Neural cell (in vitro differentiated cells): ENCODE results near the gene MYO1G.

Experiments used
- POLR2AphosphoS5 ChIP-seq: IDR thresholded peaks from 2 replicates; pipeline ENCODE4 v1.6.1; 2012
- SMC3 ChIP-seq: fragments of 450-650 bp; conservative IDR thresholded peaks from 2 replicates; pipeline ENCODE4 v1.6.1; 2014; ENCODE audit warnings: antibody characterized with exemption, mild to moderate bottlenecking, moderate library complexity; ENCODE audit not compliant: poor library complexity
- TF ChIP-seq, protein P1 (sequence below): fragments of 450-650 bp; IDR thresholded peaks from 2 replicates; pipeline ENCODE4 v1.5.1; 2014; ENCODE audit warnings: antibody characterized with exemption, mild to moderate bottlenecking, moderate library complexity; ENCODE audit not compliant: poor library complexity, severe bottlenecking

DNA sequence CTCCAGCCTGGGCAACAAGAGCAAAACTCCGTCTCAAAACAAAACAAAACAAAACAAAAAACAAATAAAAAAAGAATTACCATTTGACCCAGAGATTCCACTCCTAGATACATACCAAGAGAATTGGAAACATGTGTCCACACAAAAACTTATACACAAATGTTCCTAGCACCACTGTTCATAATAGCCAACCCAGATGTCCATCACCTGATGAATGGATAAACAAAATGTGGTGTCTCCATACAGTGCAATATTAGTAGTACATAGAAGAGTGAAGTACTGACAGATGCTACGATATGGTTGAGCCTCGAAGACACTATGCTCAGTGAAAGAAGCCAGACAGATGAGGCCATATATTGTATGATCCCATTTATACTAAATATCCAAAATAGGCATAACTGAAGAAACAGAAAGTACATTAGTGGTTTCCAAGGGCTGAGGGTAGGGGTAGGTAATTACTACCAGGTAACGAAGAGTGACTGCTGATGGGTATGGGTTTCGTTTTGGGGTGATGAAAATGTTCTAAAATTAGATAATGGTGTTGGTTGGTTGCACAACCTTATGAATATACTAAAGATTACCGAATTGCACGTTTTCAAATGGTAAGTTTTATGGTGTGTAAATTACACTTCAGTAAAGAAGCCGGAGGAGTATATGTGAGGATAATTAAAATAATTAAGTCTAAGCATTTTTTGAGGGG is 20.0 kb downstream of the MYO1G start:
- TF ChIP-seq, protein P1, sequence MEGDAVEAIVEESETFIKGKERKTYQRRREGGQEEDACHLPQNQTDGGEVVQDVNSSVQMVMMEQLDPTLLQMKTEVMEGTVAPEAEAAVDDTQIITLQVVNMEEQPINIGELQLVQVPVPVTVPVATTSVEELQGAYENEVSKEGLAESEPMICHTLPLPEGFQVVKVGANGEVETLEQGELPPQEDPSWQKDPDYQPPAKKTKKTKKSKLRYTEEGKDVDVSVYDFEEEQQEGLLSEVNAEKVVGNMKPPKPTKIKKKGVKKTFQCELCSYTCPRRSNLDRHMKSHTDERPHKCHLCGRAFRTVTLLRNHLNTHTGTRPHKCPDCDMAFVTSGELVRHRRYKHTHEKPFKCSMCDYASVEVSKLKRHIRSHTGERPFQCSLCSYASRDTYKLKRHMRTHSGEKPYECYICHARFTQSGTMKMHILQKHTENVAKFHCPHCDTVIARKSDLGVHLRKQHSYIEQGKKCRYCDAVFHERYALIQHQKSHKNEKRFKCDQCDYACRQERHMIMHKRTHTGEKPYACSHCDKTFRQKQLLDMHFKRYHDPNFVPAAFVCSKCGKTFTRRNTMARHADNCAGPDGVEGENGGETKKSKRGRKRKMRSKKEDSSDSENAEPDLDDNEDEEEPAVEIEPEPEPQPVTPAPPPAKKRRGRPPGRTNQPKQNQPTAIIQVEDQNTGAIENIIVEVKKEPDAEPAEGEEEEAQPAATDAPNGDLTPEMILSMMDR: no peak
- TF ChIP-seq POLR2AphosphoS5 (no peak), SMC3 (no peak)
